HepG2 (cell line): ENCODE data around the gene STIP1. TPM values are rescaled to one million over a fixed set of nuclear protein-coding genes. Genes with fewer than 3 reads are reported as not detected.

ENCODE experiments used
- AGO1 ChIP-seq: fragments of 200-400 bp; formaldehyde crosslinking; IDR thresholded peaks from 2 replicates; pipeline ENCODE4 v1.6.1; 2017; ENCODE audit warnings: mild to moderate bottlenecking, low read depth, low read length, moderate library complexity; ENCODE audit not compliant: poor library complexity, severe bottlenecking
- CREB1 ChIP-seq, 2 experiments: fragments of 450-650 bp in 1 of 2; IDR thresholded peaks; 2 replicates each; pipeline ENCODE4 v1.6.1; 2016 to 2017; ENCODE audit warnings: control low read depth in 1 of 2, mild to moderate bottlenecking in 1 of 2, missing compliant biosample characterization in 1 of 2, missing genetic modification characterization in 1 of 2
- JUN ChIP-seq: sonication (generic); formaldehyde crosslinking; IDR thresholded peaks from 2 replicates; pipeline ENCODE4 v1.4.0; 2020; ENCODE audit warnings: mild to moderate bottlenecking, missing genetic modification reagents
- KDM2A ChIP-seq: sonication (generic); formaldehyde crosslinking; IDR thresholded peaks from 2 replicates; pipeline ENCODE4 v1.4.0; 2020; ENCODE audit warnings: low read depth, missing genetic modification reagents, borderline replicate concordance
- MIER3 ChIP-seq: IDR thresholded peaks from 2 replicates; pipeline ENCODE4 v1.6.1; 2016; ENCODE audit warnings: missing compliant biosample characterization, borderline replicate concordance
- NFYB ChIP-seq: sonication (generic); formaldehyde crosslinking; IDR thresholded peaks from 2 replicates; pipeline ENCODE4 v1.4.0; 2020; ENCODE audit warnings: missing genetic modification reagents
- NONO ChIP-seq, 2 experiments: fragments of 450-650 bp in 1 of 2; sonication (generic) in 1 of 2; formaldehyde crosslinking in 1 of 2; IDR thresholded peaks in 1 of 2; conservative IDR thresholded peaks in 1 of 2; 2 replicates each; pipeline versions ENCODE4 v1.6.1 to v1.8.0; 2017 to 2022; ENCODE audit warnings: mild to moderate bottlenecking in 1 of 2, missing genetic modification reagents in 1 of 2, moderate library complexity in 1 of 2
- SALL2 ChIP-seq: sonication (generic); formaldehyde crosslinking; IDR thresholded peaks from 2 replicates; pipeline ENCODE4 v1.8.1; 2023; ENCODE audit warnings: mild to moderate bottlenecking, missing genetic modification reagents, inconsistent platforms
- TOPORS ChIP-seq: sonication (generic); formaldehyde crosslinking; IDR thresholded peaks from 2 replicates; pipeline ENCODE4 v1.8.0; 2023; ENCODE audit warnings: mild to moderate bottlenecking, missing genetic modification reagents
- ZNF136 ChIP-seq: sonication (generic); formaldehyde crosslinking; IDR thresholded peaks from 2 replicates; pipeline ENCODE4 v1.8.1; 2022; ENCODE audit warnings: low read depth, mild to moderate bottlenecking, moderate library complexity, missing genetic modification reagents
- ZNF326 ChIP-seq: sonication (generic); formaldehyde crosslinking; IDR thresholded peaks from 2 replicates; pipeline ENCODE4 v1.4.0; 2020; ENCODE audit warnings: missing genetic modification reagents, borderline replicate concordance
- ZNF460 ChIP-seq: sonication (generic); formaldehyde crosslinking; IDR thresholded peaks from 2 replicates; pipeline ENCODE4 v1.5.1; 2020; ENCODE audit warnings: missing genetic modification reagents, mild to moderate bottlenecking, borderline replicate concordance
- ZNF7 ChIP-seq: IDR thresholded peaks from 2 replicates; pipeline ENCODE4 v1.6.1; 2016; ENCODE audit warnings: missing biosample characterization, missing genetic modification reagents
- ZNF75D ChIP-seq: sonication (generic); formaldehyde crosslinking; IDR thresholded peaks from 2 replicates; pipeline ENCODE4 v1.8.1; 2023; ENCODE audit warnings: missing genetic modification reagents, mild to moderate bottlenecking, borderline replicate concordance
- ZNF878 ChIP-seq: sonication (generic); formaldehyde crosslinking; IDR thresholded peaks from 2 replicates; pipeline ENCODE4 v1.8.1; 2023; ENCODE audit warnings: mild to moderate bottlenecking, missing genetic modification reagents, moderate library complexity
- polyA plus RNA-seq, 8 experiments: library from polyadenylated mRNA; depleted of rRNA in 3 of 8; stranded (reverse) in 7 of 8; unstranded in 1 of 8; fragments of >200 nt; fragmentation: Illumina TruSeq in 4 of 8; extraction: Trizol in 4 of 8; gene quantifications; 2 replicates each; pipeline versions ENCODE4 v1.2.1 to v1.2.3, GENCODE V29; 2011 to 2016; ENCODE audit warnings: low read depth in 4 of 8, missing spikeins in 1 of 8, mixed read lengths in 1 of 8; ENCODE audit not compliant: insufficient read depth in 1 of 8
- total RNA-seq, 5 experiments: library from RNA; depleted of rRNA; stranded (reverse); fragments of >200 nt; fragmentation: Illumina TruSeq; extraction: Trizol; gene quantifications; 2 replicates each; pipeline ENCODE4 v1.2.3, GENCODE V29; 2016; ENCODE audit warnings: low read depth in 1 of 5
- TF ChIP-seq, protein P1 (sequence below): IDR thresholded peaks from 2 replicates; pipeline ENCODE4 v1.6.1; 2018; ENCODE audit warnings: missing genetic modification reagents
- TF ChIP-seq, protein P2 (sequence below): sonication (generic); formaldehyde crosslinking; IDR thresholded peaks from 2 replicates; pipeline ENCODE4 v1.5.1; 2020; ENCODE audit warnings: mild to moderate bottlenecking, missing genetic modification reagents, borderline replicate concordance
- TF ChIP-seq, protein P3 (sequence below): sonication (generic); formaldehyde crosslinking; IDR thresholded peaks from 2 replicates; pipeline ENCODE4 v1.5.0; 2020; ENCODE audit warnings: missing genetic modification reagents
- TF ChIP-seq, protein P4 (sequence below): sonication (generic); formaldehyde crosslinking; IDR thresholded peaks from 2 replicates; pipeline ENCODE4 v1.9.0; 2022; ENCODE audit warnings: low read depth, missing genetic modification reagents

The STIP1 gene
- total and polyA plus RNA-seq, 2 of the 13 experiments (the other 11 are each of a cell fraction or from before 2014, with no cell fraction given) = 81.1 to 217 TPM

DNA sequence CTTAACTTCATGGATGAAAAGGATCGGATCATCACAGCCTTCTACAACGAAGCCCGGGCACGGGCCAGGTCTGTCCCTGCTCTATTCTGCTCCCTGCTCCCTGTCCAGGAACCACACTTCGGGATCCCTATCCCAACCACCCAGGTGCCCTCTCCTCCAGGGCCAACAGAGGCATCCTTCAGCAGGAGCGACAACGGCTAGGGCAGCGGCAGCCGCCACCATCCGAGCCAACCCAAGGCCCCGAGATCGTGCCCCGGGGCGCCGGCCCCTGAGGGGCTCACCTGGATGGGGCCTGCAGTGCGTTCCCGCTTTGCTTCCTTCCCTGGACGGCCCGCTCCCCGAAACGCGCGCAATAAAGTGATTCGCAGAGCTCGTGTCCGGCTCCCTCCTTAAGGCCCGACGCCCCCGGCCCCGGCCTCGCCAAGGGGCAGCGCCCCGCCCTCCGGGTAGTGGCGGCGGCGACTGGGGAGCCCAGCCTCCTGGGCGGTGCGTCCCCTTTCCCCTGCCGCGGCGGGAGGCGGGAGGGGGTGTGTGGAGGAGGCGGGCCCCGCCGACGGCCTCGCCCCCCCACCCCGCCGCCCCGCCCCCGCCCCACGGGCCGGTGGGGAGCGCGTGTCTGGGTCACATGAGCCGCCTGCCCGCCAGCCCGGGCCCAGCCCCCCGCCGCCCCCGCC is 48.1 kb downstream of the STIP1 start, which contains the start of gene VEGFB (continued):
- TF ChIP-seq, protein P1, sequence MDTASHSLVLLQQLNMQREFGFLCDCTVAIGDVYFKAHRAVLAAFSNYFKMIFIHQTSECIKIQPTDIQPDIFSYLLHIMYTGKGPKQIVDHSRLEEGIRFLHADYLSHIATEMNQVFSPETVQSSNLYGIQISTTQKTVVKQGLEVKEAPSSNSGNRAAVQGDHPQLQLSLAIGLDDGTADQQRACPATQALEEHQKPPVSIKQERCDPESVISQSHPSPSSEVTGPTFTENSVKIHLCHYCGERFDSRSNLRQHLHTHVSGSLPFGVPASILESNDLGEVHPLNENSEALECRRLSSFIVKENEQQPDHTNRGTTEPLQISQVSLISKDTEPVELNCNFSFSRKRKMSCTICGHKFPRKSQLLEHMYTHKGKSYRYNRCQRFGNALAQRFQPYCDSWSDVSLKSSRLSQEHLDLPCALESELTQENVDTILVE (CRISPR knock-in tag) = no peak
- TF ChIP-seq ZNF326 (no peak), AGO1 (peak; percentile 87), SALL2 (CRISPR knock-in tag) (0 out of 2 replicates have a peak, but pooled peaks have one; percentile 17), ZNF460 (CRISPR knock-in tag) (no peak), ZNF136 (CRISPR knock-in tag) (0 out of 2 replicates have a peak, but pooled peaks have one; percentile 31), NFYB (CRISPR knock-in tag) (no peak), CREB1 (IDR thresholded peaks at IDR 0.05) (no peak), CREB1 (CRISPR knock-in tag; IDR thresholded peaks at IDR 0.05) (no peak), ZNF75D (CRISPR knock-in tag) (no peak), MIER3 (CRISPR knock-in tag) (no peak), ZNF878 (CRISPR knock-in tag) (no peak), TOPORS (CRISPR knock-in tag) (peak; percentile 3; the same call in 1 of the 2 replicates), JUN (CRISPR knock-in tag) (no peak), ZNF7 (no peak), KDM2A (CRISPR knock-in tag) (peak; percentile 51; the same call in 1 of the 2 replicates), NONO (IDR thresholded peaks at IDR 0.05) (no peak), NONO (CRISPR knock-in tag; conservative IDR thresholded peaks at IDR 0.05) (0 out of 2 replicates have a peak, but pooled peaks have one; percentile 45)
- TF ChIP-seq, protein P2, sequence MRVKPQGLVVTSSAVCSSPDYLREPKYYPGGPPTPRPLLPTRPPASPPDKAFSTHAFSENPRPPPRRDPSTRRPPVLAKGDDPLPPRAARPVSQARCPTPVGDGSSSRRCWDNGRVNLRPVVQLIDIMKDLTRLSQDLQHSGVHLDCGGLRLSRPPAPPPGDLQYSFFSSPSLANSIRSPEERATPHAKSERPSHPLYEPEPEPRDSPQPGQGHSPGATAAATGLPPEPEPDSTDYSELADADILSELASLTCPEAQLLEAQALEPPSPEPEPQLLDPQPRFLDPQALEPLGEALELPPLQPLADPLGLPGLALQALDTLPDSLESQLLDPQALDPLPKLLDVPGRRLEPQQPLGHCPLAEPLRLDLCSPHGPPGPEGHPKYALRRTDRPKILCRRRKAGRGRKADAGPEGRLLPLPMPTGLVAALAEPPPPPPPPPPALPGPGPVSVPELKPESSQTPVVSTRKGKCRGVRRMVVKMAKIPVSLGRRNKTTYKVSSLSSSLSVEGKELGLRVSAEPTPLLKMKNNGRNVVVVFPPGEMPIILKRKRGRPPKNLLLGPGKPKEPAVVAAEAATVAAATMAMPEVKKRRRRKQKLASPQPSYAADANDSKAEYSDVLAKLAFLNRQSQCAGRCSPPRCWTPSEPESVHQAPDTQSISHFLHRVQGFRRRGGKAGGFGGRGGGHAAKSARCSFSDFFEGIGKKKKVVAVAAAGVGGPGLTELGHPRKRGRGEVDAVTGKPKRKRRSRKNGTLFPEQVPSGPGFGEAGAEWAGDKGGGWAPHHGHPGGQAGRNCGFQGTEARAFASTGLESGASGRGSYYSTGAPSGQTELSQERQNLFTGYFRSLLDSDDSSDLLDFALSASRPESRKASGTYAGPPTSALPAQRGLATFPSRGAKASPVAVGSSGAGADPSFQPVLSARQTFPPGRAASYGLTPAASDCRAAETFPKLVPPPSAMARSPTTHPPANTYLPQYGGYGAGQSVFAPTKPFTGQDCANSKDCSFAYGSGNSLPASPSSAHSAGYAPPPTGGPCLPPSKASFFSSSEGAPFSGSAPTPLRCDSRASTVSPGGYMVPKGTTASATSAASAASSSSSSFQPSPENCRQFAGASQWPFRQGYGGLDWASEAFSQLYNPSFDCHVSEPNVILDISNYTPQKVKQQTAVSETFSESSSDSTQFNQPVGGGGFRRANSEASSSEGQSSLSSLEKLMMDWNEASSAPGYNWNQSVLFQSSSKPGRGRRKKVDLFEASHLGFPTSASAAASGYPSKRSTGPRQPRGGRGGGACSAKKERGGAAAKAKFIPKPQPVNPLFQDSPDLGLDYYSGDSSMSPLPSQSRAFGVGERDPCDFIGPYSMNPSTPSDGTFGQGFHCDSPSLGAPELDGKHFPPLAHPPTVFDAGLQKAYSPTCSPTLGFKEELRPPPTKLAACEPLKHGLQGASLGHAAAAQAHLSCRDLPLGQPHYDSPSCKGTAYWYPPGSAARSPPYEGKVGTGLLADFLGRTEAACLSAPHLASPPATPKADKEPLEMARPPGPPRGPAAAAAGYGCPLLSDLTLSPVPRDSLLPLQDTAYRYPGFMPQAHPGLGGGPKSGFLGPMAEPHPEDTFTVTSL (CRISPR knock-in tag) = no peak
- TF ChIP-seq, protein P3, sequence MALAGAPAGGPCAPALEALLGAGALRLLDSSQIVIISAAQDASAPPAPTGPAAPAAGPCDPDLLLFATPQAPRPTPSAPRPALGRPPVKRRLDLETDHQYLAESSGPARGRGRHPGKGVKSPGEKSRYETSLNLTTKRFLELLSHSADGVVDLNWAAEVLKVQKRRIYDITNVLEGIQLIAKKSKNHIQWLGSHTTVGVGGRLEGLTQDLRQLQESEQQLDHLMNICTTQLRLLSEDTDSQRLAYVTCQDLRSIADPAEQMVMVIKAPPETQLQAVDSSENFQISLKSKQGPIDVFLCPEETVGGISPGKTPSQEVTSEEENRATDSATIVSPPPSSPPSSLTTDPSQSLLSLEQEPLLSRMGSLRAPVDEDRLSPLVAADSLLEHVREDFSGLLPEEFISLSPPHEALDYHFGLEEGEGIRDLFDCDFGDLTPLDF (CRISPR knock-in tag) = no peak
- TF ChIP-seq, protein P4, sequence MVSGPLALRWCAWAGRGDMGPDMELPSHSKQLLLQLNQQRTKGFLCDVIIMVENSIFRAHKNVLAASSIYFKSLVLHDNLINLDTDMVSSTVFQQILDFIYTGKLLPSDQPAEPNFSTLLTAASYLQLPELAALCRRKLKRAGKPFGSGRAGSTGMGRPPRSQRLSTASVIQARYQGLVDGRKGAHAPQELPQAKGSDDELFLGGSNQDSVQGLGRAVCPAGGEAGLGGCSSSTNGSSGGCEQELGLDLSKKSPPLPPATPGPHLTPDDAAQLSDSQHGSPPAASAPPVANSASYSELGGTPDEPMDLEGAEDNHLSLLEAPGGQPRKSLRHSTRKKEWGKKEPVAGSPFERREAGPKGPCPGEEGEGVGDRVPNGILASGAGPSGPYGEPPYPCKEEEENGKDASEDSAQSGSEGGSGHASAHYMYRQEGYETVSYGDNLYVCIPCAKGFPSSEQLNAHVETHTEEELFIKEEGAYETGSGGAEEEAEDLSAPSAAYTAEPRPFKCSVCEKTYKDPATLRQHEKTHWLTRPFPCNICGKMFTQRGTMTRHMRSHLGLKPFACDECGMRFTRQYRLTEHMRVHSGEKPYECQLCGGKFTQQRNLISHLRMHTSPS (CRISPR knock-in tag) = no peak
